WTC11 (cell line): ENCODE measurements around the gene ADGRB2. TPM values are rescaled to one million over a fixed set of nuclear protein-coding genes. Genes with fewer than 3 reads are reported as not detected.
A peak's percentile ranks its signal among the peaks of the same experiment; 100 is the strongest.

ENCODE experiments used
- ATAC-seq: fragments of 200-7000 bp; cut with Tn5 transposase; 2 replicates; pipeline ENCODE4 v1.10.0; 2021; ENCODE audit warnings: mild to moderate bottlenecking, moderate library complexity
- CTCF ChIA-PET: fragments of 300-600 bp; sonication (Branson Sonifier 250); formaldehyde crosslinking; loops from one replicate; lab custom pipeline; 2021; ENCODE audit warnings: antibody characterized with exemption; lab: Charles Lee
- POLR2A ChIA-PET: fragments of 350-600 bp; sonication (Branson Sonifier 250); formaldehyde crosslinking; loops from one replicate; lab custom pipeline; 2021; ENCODE audit warnings: antibody characterized with exemption; lab: Charles Lee
- DNase-seq: peaks from one replicate; pipeline ENCODE4 v3.0.0; 2021; ENCODE audit warnings: low spot score
- H3K27ac Mint-ChIP-seq: 2 replicates; pipeline ENCODE4 v1.8.0; 2021; ENCODE audit warnings: mixed read lengths
- H3K27me3 Mint-ChIP-seq: 2 replicates; pipeline ENCODE4 v1.8.0; 2021; ENCODE audit warnings: low read depth, mild to moderate bottlenecking, moderate library complexity, mixed read lengths
- H3K36me3 Mint-ChIP-seq: 2 replicates; pipeline ENCODE4 v1.8.0; 2021; ENCODE audit warnings: mixed read lengths
- H3K4me1 Mint-ChIP-seq: 2 replicates; pipeline ENCODE4 v1.8.0; 2022; ENCODE audit warnings: mixed read lengths
- H3K4me3 Mint-ChIP-seq: 2 replicates; pipeline ENCODE4 v1.8.0; 2021; ENCODE audit warnings: mild to moderate bottlenecking, moderate library complexity, mixed read lengths
- H3K9me3 Mint-ChIP-seq: 2 replicates; pipeline ENCODE4 v1.8.0; 2021; ENCODE audit warnings: mixed read lengths
- ETV6 ChIP-seq: sonication (generic); formaldehyde crosslinking; IDR thresholded peaks from 2 replicates; pipeline ENCODE4 v1.8.1; 2022; ENCODE audit warnings: mild to moderate bottlenecking, missing genetic modification reagents
- FOXP1 ChIP-seq: sonication (generic); formaldehyde crosslinking; IDR thresholded peaks from 2 replicates; pipeline ENCODE4 v1.8.0; 2022; ENCODE audit warnings: missing genetic modification reagents, mild to moderate bottlenecking, moderate library complexity, borderline replicate concordance
- ZNF219 ChIP-seq: sonication (generic); formaldehyde crosslinking; IDR thresholded peaks from 2 replicates; pipeline ENCODE4 v1.8.0; 2023; ENCODE audit warnings: missing genetic modification reagents, mild to moderate bottlenecking, borderline replicate concordance
- total RNA-seq: library from RNA; stranded (reverse); gene quantifications from 3 replicates; pipeline ENCODE4 v1.2.3, GENCODE V29; 2021
- TF ChIP-seq, protein P1 (sequence below): sonication (generic); formaldehyde crosslinking; IDR thresholded peaks from 2 replicates; pipeline ENCODE4 v1.8.0; 2023; ENCODE audit warnings: missing genetic modification reagents, mild to moderate bottlenecking, borderline replicate concordance
- TF ChIP-seq, protein P2 (sequence below): sonication (generic); formaldehyde crosslinking; IDR thresholded peaks from 2 replicates; pipeline ENCODE4 v1.8.0; 2022; ENCODE audit warnings: mild to moderate bottlenecking, missing genetic modification reagents
- TF ChIP-seq, protein P3 (sequence below): sonication (generic); formaldehyde crosslinking; IDR thresholded peaks from 2 replicates; pipeline ENCODE4 v1.8.1; 2023; ENCODE audit warnings: mild to moderate bottlenecking, missing genetic modification reagents
- TF ChIP-seq, protein P4 (sequence below): sonication (generic); formaldehyde crosslinking; IDR thresholded peaks from 2 replicates; pipeline ENCODE4 v1.8.0; 2022; ENCODE audit warnings: mild to moderate bottlenecking, missing genetic modification reagents
- TF ChIP-seq, protein P5 (sequence below): sonication (generic); formaldehyde crosslinking; IDR thresholded peaks from 2 replicates; pipeline ENCODE4 v1.8.0; 2022; ENCODE audit warnings: mild to moderate bottlenecking, missing genetic modification reagents
- TF ChIP-seq, protein P6 (sequence below): fragments of 250-450 bp; sonication (Bioruptor Pico); IDR thresholded peaks from 2 replicates; pipeline ENCODE4 v1.9.0; 2021; ENCODE audit warnings: mild to moderate bottlenecking

ADGRB2 gene
- total RNA-seq, 1 experiment from 2014 or later: 39.3 TPM

DNA sequence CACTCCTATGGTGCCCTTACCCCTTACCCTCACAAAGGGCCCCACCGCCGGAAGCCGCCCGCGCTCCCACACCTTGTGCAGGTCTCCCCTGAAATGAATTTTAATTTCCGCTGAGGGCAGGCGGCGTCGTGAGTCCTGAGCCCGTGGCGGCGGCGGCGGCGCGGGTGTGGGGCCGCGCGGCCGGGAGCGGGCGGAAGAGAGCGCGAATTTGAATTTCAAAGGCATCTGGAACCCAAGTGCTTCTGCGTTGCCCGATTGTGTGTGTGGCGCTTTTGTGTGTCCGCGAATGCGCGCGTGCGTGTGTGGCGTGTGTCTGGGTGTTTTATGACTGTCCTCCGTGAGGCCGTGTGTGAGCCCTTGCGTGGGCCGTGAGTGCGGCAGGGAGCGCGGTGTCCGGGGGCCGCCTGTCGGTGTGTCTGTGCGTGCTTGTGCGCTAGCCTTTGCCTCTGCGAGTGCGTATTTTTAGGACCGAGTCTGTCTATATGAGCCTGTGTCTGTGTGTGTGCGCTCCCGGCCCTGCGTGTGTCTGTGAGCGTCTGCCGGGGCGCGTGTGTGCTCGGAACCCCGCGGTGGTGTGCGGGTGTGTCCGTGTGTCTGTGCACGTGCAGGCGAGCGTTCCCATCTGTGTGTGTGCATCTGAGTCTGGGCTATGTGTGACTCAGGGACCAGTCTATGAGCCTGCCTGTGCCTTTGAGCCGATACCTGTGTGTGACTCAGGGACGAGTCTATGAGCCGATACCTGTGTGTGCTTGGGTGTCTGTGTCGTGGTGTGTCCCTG, 7.9 kb upstream of the ADGRB2 start:
- 0 out of 2 replicates have a peak, but pooled peaks have one; percentile 58 for TF ChIP-seq ZNF219 (CRISPR knock-in tag)
- TF ChIP-seq, protein P1, sequence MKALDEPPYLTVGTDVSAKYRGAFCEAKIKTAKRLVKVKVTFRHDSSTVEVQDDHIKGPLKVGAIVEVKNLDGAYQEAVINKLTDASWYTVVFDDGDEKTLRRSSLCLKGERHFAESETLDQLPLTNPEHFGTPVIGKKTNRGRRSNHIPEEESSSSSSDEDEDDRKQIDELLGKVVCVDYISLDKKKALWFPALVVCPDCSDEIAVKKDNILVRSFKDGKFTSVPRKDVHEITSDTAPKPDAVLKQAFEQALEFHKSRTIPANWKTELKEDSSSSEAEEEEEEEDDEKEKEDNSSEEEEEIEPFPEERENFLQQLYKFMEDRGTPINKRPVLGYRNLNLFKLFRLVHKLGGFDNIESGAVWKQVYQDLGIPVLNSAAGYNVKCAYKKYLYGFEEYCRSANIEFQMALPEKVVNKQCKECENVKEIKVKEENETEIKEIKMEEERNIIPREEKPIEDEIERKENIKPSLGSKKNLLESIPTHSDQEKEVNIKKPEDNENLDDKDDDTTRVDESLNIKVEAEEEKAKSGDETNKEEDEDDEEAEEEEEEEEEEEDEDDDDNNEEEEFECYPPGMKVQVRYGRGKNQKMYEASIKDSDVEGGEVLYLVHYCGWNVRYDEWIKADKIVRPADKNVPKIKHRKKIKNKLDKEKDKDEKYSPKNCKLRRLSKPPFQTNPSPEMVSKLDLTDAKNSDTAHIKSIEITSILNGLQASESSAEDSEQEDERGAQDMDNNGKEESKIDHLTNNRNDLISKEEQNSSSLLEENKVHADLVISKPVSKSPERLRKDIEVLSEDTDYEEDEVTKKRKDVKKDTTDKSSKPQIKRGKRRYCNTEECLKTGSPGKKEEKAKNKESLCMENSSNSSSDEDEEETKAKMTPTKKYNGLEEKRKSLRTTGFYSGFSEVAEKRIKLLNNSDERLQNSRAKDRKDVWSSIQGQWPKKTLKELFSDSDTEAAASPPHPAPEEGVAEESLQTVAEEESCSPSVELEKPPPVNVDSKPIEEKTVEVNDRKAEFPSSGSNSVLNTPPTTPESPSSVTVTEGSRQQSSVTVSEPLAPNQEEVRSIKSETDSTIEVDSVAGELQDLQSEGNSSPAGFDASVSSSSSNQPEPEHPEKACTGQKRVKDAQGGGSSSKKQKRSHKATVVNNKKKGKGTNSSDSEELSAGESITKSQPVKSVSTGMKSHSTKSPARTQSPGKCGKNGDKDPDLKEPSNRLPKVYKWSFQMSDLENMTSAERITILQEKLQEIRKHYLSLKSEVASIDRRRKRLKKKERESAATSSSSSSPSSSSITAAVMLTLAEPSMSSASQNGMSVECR (CRISPR knock-in tag): 0 out of 2 replicates have a peak, but pooled peaks have one; percentile 21
- TF ChIP-seq, protein P2, sequence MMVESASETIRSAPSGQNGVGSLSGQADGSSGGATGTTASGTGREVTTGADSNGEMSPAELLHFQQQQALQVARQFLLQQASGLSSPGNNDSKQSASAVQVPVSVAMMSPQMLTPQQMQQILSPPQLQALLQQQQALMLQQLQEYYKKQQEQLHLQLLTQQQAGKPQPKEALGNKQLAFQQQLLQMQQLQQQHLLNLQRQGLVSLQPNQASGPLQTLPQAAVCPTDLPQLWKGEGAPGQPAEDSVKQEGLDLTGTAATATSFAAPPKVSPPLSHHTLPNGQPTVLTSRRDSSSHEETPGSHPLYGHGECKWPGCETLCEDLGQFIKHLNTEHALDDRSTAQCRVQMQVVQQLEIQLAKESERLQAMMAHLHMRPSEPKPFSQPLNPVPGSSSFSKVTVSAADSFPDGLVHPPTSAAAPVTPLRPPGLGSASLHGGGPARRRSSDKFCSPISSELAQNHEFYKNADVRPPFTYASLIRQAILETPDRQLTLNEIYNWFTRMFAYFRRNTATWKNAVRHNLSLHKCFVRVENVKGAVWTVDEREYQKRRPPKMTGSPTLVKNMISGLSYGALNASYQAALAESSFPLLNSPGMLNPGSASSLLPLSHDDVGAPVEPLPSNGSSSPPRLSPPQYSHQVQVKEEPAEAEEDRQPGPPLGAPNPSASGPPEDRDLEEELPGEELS: no peak
- TF ChIP-seq, protein P3, sequence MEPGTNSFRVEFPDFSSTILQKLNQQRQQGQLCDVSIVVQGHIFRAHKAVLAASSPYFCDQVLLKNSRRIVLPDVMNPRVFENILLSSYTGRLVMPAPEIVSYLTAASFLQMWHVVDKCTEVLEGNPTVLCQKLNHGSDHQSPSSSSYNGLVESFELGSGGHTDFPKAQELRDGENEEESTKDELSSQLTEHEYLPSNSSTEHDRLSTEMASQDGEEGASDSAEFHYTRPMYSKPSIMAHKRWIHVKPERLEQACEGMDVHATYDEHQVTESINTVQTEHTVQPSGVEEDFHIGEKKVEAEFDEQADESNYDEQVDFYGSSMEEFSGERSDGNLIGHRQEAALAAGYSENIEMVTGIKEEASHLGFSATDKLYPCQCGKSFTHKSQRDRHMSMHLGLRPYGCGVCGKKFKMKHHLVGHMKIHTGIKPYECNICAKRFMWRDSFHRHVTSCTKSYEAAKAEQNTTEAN (CRISPR knock-in tag): peak; percentile 79; the same call in 1 of the 2 replicates
- peak; percentile 60; the same call in 1 of the 2 replicates for TF ChIP-seq ETV6 (CRISPR knock-in tag)
- 0 out of 2 replicates have a peak, but pooled peaks have one; percentile 31 for TF ChIP-seq FOXP1 (CRISPR knock-in tag)
- TF ChIP-seq, protein P4, sequence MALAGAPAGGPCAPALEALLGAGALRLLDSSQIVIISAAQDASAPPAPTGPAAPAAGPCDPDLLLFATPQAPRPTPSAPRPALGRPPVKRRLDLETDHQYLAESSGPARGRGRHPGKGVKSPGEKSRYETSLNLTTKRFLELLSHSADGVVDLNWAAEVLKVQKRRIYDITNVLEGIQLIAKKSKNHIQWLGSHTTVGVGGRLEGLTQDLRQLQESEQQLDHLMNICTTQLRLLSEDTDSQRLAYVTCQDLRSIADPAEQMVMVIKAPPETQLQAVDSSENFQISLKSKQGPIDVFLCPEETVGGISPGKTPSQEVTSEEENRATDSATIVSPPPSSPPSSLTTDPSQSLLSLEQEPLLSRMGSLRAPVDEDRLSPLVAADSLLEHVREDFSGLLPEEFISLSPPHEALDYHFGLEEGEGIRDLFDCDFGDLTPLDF: no peak
- TF ChIP-seq, protein P5, sequence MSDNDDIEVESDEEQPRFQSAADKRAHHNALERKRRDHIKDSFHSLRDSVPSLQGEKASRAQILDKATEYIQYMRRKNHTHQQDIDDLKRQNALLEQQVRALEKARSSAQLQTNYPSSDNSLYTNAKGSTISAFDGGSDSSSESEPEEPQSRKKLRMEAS: peak; percentile 35; the same call in 1 of the 2 replicates
- H3K4me3 Mint-ChIP-seq: peak overlapping the region; percentile 73
- ChIA-PET POLR2A (no interaction called here), CTCF (interaction anchor here (1.0 to 1.8 kb wide), 4 partner anchors 9 to 27 kb away, joined by 3 to 12 read pairs (median 6); partner anchors contain the start of gene ADGRB2)
- ATAC-seq: peak; percentile 38
- H3K9me3 Mint-ChIP-seq: no peaks in the 10 kb centered on the region
- H3K27me3 Mint-ChIP-seq: peaks cover 56% of the 10 kb centered on the region
- no peak for DNase-seq
- H3K27ac Mint-ChIP-seq: peak overlapping the region; percentile 49; the same call in 1 of the 2 replicates
- no peaks in the 10 kb centered on the region for H3K36me3 Mint-ChIP-seq
- peaks cover 45% of the 10 kb centered on the region for H3K4me1 Mint-ChIP-seq

DNA sequence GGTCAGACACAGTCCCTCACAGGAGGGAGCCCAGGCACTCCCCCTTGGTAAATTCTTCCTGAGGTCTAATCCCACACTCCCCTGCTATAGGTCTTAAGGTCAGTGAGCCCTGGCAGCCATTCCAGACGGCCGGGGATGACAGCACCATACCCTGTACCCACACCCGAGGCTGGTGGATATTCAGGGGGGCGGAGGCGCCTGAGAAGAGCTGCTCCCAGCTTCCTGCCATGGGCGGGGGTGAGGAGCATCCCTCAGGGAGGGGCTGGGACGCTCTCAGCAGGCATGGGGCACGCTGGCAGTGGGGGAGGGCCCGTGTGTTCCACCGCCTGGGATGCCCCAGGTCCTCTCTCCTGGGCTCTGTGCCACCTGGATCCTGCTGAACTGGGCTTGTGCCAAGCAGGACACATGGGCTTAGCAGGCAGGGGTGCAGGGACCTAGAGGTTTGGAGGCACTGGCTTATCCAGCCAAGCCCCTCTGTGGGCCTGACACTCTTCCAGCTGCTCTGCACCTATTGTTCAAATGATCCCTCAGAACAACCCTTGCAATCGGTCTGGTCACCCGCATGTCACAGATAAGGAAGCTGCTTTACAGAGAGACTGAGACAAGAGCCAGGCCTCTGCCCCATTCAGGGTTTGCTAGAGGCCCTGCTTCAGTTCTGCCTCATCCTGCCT, 5.7 kb upstream of the ADGRB2 start:
- TF ChIP-seq, protein P6, sequence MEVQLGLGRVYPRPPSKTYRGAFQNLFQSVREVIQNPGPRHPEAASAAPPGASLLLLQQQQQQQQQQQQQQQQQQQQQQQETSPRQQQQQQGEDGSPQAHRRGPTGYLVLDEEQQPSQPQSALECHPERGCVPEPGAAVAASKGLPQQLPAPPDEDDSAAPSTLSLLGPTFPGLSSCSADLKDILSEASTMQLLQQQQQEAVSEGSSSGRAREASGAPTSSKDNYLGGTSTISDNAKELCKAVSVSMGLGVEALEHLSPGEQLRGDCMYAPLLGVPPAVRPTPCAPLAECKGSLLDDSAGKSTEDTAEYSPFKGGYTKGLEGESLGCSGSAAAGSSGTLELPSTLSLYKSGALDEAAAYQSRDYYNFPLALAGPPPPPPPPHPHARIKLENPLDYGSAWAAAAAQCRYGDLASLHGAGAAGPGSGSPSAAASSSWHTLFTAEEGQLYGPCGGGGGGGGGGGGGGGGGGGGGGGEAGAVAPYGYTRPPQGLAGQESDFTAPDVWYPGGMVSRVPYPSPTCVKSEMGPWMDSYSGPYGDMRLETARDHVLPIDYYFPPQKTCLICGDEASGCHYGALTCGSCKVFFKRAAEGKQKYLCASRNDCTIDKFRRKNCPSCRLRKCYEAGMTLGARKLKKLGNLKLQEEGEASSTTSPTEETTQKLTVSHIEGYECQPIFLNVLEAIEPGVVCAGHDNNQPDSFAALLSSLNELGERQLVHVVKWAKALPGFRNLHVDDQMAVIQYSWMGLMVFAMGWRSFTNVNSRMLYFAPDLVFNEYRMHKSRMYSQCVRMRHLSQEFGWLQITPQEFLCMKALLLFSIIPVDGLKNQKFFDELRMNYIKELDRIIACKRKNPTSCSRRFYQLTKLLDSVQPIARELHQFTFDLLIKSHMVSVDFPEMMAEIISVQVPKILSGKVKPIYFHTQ (CRISPR knock-in tag): no peak
- peaks cover 58% of the 10 kb centered on the region for H3K4me1 Mint-ChIP-seq
- ATAC-seq: no peak
- no peaks in the 10 kb centered on the region for H3K36me3 Mint-ChIP-seq
- ChIA-PET POLR2A (interaction anchor here (0.9 to 1.4 kb wide), 2 partner anchors 10 to 20 kb away, joined by 4 to 5 read pairs; no protein-coding TSS in a partner anchor), CTCF (interaction anchor here (0.6 to 13.3 kb wide), 4 partner anchors 9 to 200 kb away, joined by 3 to 282 read pairs (median 4); no protein-coding TSS in a partner anchor)
- no peaks in the 10 kb centered on the region for H3K9me3 Mint-ChIP-seq
- H3K4me3 Mint-ChIP-seq: no peak overlapping the region
- peaks cover 55% of the 10 kb centered on the region for H3K27me3 Mint-ChIP-seq
- no peak for DNase-seq
- H3K27ac Mint-ChIP-seq: no peak overlapping the region
